ENCODE data around the gene TK1.
A peak's percentile ranks its signal among the peaks of the same experiment; 100 is the strongest.
"Not testable (repeated sequence)": the region's sequence is repeated elsewhere in the genome, so short reads cannot be mapped to it uniquely, and the experiment has no call there.

The TK1 gene

GRCh38 chr17:78175643-78175981 lies 11.2 kb downstream of the TK1 start:
- DNase-seq: no peak

GRCh38 chr17:78174870-78175642 lies 11.8 kb downstream of the TK1 start:
- no peak for DNase-seq

GRCh38 chr17:78174346-78174869 lies 12.4 kb downstream of the TK1 start:
- no peak for DNase-seq

- DNase-seq: no peak
Measured at GRCh38 chr17:78173097-78173715, 13.6 kb downstream of the TK1 start.

- DNase-seq: no peak
Measured at GRCh38 chr17:78172249-78173051, 14.4 kb downstream of the TK1 start.

- DNase-seq: not testable (repeated sequence)
Measured at GRCh38 chr17:78171591-78172248, 15.1 kb downstream of the TK1 start.

- no peak for DNase-seq
Measured at GRCh38 chr17:78170692-78171590, 15.9 kb downstream of the TK1 start.

- peak; percentile 65 for DNase-seq
Measured at GRCh38 chr17:78168903-78169793, 17.7 kb downstream of the TK1 start.

GRCh38 chr17:78168242-78168902 lies 18.5 kb downstream of the TK1 start, which contains the start of gene SYNGR2:
Gene SYNGR2, plus strand, starts transcription at chr17:78168581. Its CDS starts 36 bp downstream, at chr17:78168617.
- peak; percentile 83 for DNase-seq

- DNase-seq: no peak
Measured at GRCh38 chr17:78166416-78166815, 20.4 kb downstream of the TK1 start.

- no peak for DNase-seq
Measured at GRCh38 chr17:78164748-78165607, 21.9 kb downstream of the TK1 start.

- DNase-seq: no peak
Measured at GRCh38 chr17:78163881-78164747, 22.7 kb downstream of the TK1 start.

GRCh38 chr17:78159575-78160158 lies 27.2 kb downstream of the TK1 start:
- DNase-seq: no peak

GRCh38 chr17:78154903-78155811 lies 31.7 kb downstream of the TK1 start:
- DNase-seq: no peak

- DNase-seq: no peak
Measured at GRCh38 chr17:78151514-78152008, 35.3 kb downstream of the TK1 start.

- no peak for DNase-seq
Measured at GRCh38 chr17:78148286-78149016, 38.4 kb downstream of the TK1 start.
